Measurements from ENCODE around the gene ABRAXAS1. TPM values are rescaled to one million over a fixed set of nuclear protein-coding genes. Genes with fewer than 3 reads are reported as not detected.
A peak's percentile ranks its signal among the peaks of the same experiment; 100 is the strongest.
"Not testable (repeated sequence)": the region's sequence is repeated elsewhere in the genome, so short reads cannot be mapped to it uniquely, and the experiment has no call there.

The ABRAXAS1 gene
- total RNA-seq (2014; rRNA removed; shearing (Covaris generic); ENCODE audit: low replicate concordance) = 1.7 and 2.4 TPM in 2 replicates

- H3K36me3 ChIP-seq = no peaks in the 10 kb centered on the region
Observed at GRCh38 chr4:83484500-83485461, at the start of gene ABRAXAS1. ABRAXAS1 (minus strand) TSS chr4:83485100; CDS start chr4:83485072, 28 bp downstream.

GRCh38 chr4:83527671-83528070 is 42.8 kb upstream of the ABRAXAS1 start:
- no peak for DNase-seq
- Histone ChIP-seq H3K4me3 (no peak overlapping the region), H3K27me3 (no peaks in the 10 kb centered on the region), H3K36me3 (no peaks in the 10 kb centered on the region), H3K9me3 (no peaks in the 10 kb centered on the region)

More at GRCh38 chr4:83484500-83485461, at the start of gene ABRAXAS1:
- Histone ChIP-seq H3K4me3 (peak within 1 kb of the TSS; percentile 60), H3K27me3 (no peaks in the 10 kb centered on the region), H3K9me3 (no peaks in the 10 kb centered on the region)
- DNase-seq = peak; percentile 87

- Histone ChIP-seq H3K36me3 (no peaks in the 10 kb centered on the region), H3K27me3 (no peaks in the 10 kb centered on the region), H3K4me3 (no peak overlapping the region), H3K9me3 (no peaks in the 10 kb centered on the region)
- no peak for DNase-seq
Observed at GRCh38 chr4:83522239-83522638, 37.3 kb upstream of the ABRAXAS1 start.

GRCh38 chr4:83516042-83516772 is 31.3 kb upstream of the ABRAXAS1 start:
- Histone ChIP-seq H3K27me3 (no peaks in the 10 kb centered on the region), H3K36me3 (no peaks in the 10 kb centered on the region), H3K4me3 (no peak overlapping the region), H3K9me3 (no peaks in the 10 kb centered on the region)
- peak; percentile 3 for DNase-seq

- no peaks in the 10 kb centered on the region for H3K9me3 ChIP-seq
Observed at GRCh38 chr4:83510442-83510841, 25.5 kb upstream of the ABRAXAS1 start.

GRCh38 chr4:83509156-83509585 is 24.3 kb upstream of the ABRAXAS1 start:
- not testable (repeated sequence) for H3K27me3 ChIP-seq
- DNase-seq = peak; percentile 6

More at GRCh38 chr4:83510442-83510841, 25.5 kb upstream of the ABRAXAS1 start:
- Histone ChIP-seq H3K36me3 (no peaks in the 10 kb centered on the region), H3K27me3 (no peaks in the 10 kb centered on the region), H3K4me3 (no peak overlapping the region)
- DNase-seq = no peak

GRCh38 chr4:83504996-83505395 is 20.1 kb upstream of the ABRAXAS1 start:
- H3K27me3 ChIP-seq = no peaks in the 10 kb centered on the region
- no peaks in the 10 kb centered on the region for H3K36me3 ChIP-seq
- H3K9me3 ChIP-seq = no peaks in the 10 kb centered on the region
- DNase-seq = no peak
- no peak overlapping the region for H3K4me3 ChIP-seq

More at GRCh38 chr4:83509156-83509585, 24.3 kb upstream of the ABRAXAS1 start:
- not testable (repeated sequence) for H3K9me3 ChIP-seq, H3K36me3 ChIP-seq, H3K4me3 ChIP-seq

- Histone ChIP-seq H3K4me3 (no peak overlapping the region), H3K36me3 (no peaks in the 10 kb centered on the region), H3K27me3 (no peaks in the 10 kb centered on the region), H3K9me3 (no peaks in the 10 kb centered on the region)
- no peak for DNase-seq
Observed at GRCh38 chr4:83504503-83504902, 19.6 kb upstream of the ABRAXAS1 start.

- no peak for DNase-seq
- Histone ChIP-seq H3K27me3 (no peaks in the 10 kb centered on the region), H3K9me3 (no peaks in the 10 kb centered on the region), H3K36me3 (no peaks in the 10 kb centered on the region), H3K4me3 (no peak overlapping the region)
Observed at GRCh38 chr4:83503974-83504373, 19.1 kb upstream of the ABRAXAS1 start.

GRCh38 chr4:83501671-83502070 is 16.8 kb upstream of the ABRAXAS1 start:
- H3K27me3 ChIP-seq, H3K36me3 ChIP-seq, H3K9me3 ChIP-seq, DNase-seq, H3K4me3 ChIP-seq: not testable (repeated sequence)

GRCh38 chr4:83498187-83498586 is 13.3 kb upstream of the ABRAXAS1 start:
- DNase-seq = no peak
- Histone ChIP-seq H3K4me3 (no peak overlapping the region), H3K36me3 (no peaks in the 10 kb centered on the region), H3K9me3 (no peaks in the 10 kb centered on the region), H3K27me3 (no peaks in the 10 kb centered on the region)

GRCh38 chr4:83496085-83496917 is 11.4 kb upstream of the ABRAXAS1 start:
- DNase-seq, H3K27me3 ChIP-seq, H3K9me3 ChIP-seq, H3K4me3 ChIP-seq, H3K36me3 ChIP-seq: not testable (repeated sequence)

- H3K4me3 ChIP-seq = no peak overlapping the region
- no peaks in the 10 kb centered on the region for H3K36me3 ChIP-seq
- no peak for DNase-seq
- H3K27me3 ChIP-seq = no peaks in the 10 kb centered on the region
- H3K9me3 ChIP-seq = no peaks in the 10 kb centered on the region
Observed at GRCh38 chr4:83490876-83491450, 6.1 kb upstream of the ABRAXAS1 start.

- H3K4me3 ChIP-seq = no peak overlapping the region
- no peaks in the 10 kb centered on the region for H3K36me3 ChIP-seq
- H3K27me3 ChIP-seq = no peaks in the 10 kb centered on the region
- DNase-seq = no peak
- H3K9me3 ChIP-seq = no peaks in the 10 kb centered on the region
Observed at GRCh38 chr4:83489711-83490326, 4.9 kb upstream of the ABRAXAS1 start.

- Histone ChIP-seq H3K9me3 (no peaks in the 10 kb centered on the region), H3K36me3 (no peaks in the 10 kb centered on the region), H3K4me3 (no peak overlapping the region), H3K27me3 (no peaks in the 10 kb centered on the region)
- no peak for DNase-seq
Observed at GRCh38 chr4:83486457-83487129, 1.7 kb upstream of the ABRAXAS1 start.

Measured in MG63 (cell line).